ENCODE results near the gene MAN1C1.

DNA sequence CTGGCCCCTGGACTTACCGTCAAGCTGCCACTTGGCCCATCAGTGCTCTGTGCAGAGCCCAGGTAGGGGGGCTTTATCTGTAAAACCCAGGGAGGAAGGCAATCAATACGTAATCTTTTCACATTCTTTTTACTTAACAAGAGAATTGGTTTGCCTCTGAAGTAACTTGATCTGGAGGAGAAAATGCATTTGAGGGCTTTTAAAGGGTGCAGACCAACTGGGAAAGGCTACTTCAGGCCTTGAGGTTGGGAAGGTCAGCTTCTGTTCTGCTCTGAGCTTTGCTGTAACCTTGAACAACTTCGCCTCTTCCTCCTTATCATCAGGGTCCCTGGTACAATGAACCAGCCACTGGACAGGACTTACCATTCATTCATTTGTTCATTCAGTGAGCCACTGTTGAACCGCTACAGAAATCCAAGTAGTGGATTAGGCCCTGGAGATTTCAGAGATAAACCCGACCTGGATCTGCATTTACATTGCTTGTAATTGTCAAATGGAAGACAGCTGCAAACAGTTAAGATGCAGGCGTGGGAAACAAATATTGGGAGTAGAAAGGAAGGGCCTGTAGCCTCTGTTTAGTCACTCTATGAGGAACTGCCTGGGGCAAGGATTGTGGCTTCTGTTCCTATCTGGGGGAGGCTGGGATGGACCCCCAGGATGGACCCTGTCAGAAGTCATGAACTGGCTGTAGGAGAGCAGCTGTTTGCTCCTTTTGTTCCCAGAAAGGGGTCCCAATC lies 90.9 kb downstream of the MAN1C1 start:
- TF ChIP-seq EZH2 (IDR thresholded peaks at IDR 0.05; ENCODE audit: borderline replicate concordance, low read length), result no peak
- no peak for TF ChIP-seq CTCF (conservative IDR thresholded peaks at IDR 0.05 in 1 of 2, IDR thresholded peaks at IDR 0.05 in 1 of 2; ENCODE audit: extremely low read depth in 1 of 2, insufficient read depth in 1 of 2, low read depth in 1 of 2, low read length in 2 of 2)
